Activated CD4-positive, alpha-beta T cell treated with anti-CD3 and anti-CD28 coated beads, Interleukin-2, amount 50 U/mL, for 48 hours (primary cell): Measurements from ENCODE around the gene TIMM10.

Source experiments
- DNase-seq, 2 experiments: peaks; one replicate each; pipeline ENCODE4 v3.0.0-alpha.2; 2020

The TIMM10 gene, protein sequence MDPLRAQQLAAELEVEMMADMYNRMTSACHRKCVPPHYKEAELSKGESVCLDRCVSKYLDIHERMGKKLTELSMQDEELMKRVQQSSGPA

DNA sequence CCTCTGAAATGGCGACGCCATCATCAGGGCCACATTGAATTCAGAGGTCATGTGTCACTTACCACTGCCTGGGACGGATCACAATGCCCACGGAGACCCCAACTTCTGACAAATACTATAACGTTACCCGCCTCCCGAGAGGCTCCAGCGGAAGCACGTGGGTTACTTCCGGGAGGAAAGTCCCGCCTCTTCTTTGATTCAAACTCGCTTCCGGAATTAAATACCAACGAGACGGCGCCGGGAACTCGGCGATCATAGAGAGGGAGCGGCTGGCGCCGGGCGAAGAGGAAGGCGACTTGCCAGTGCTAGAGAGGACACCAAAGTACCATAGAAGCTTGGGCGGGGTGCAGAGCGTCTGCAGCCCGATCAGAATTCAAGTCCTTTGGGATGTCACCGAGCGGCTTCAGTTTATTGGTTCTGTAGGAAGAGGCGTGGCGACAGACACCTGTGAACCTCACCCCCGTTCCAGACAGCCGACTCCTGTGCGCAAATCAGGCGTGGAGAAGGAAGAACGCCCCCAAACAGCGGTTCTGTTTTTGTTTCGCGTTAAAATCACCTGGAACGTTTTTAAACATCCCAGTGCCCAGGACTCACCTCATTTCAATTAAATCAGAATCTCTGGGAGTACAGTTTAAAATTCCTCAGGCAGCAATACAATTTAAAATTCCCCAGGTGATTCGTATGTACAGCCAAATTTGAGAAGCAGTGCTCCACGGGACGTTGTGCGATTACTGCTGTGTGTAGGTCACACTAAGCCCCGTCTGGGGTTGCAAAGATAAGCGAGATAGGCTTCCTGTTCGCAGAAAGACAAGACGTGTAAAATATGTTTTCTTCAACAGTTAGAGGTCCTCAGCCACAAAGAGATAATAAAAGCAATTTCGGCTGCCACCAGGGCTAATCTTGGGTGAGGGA, at the start of gene TIMM10:
TIMM10 (minus strand) TSS at position 159 of the 912 bp plus-strand sequence. CDS start 565 bp downstream, outside the sequence.
- peak; percentile 91 to 94 for DNase-seq

DNA sequence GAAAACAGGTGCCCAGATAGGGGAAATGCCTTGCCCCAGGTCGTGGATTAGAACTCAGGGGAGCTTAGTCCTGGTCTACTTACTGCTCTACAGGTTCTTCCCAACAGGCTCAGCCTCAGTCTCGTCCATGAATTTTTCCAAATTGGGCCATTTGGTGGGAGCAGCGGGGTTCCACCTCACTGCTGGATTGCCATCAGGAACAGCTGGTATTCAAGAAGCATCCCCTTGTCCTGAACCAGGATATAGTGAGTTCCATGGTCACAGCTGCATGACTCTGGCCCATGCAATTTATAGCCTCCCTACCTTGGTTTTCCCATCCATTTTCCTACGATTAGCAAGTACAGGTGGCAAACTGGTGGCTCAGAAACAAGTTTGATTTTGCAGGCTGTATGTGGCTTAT, 43.5 kb upstream of the TIMM10 start:
- DNase-seq: no peak

DNA sequence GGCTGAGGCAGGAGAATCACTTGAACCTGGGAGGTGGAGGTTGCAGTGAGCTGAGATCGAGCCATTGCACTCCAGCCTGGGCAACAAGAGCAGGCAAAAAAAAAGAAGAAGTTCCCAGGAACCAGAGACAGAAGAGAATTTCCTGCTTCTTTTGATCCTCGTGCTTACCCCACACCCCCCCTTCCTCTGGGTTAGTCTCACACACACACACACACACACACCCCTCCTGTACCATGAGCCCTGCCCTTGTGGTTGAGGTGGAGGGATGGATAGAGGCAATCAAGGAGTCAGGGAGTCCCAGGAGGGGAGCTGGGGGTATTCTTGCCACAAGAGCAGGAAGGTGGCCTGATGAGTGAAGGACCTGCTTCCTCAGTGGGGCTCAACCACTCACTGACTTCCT, 41.1 kb upstream of the TIMM10 start:
- DNase-seq: no peak

DNA sequence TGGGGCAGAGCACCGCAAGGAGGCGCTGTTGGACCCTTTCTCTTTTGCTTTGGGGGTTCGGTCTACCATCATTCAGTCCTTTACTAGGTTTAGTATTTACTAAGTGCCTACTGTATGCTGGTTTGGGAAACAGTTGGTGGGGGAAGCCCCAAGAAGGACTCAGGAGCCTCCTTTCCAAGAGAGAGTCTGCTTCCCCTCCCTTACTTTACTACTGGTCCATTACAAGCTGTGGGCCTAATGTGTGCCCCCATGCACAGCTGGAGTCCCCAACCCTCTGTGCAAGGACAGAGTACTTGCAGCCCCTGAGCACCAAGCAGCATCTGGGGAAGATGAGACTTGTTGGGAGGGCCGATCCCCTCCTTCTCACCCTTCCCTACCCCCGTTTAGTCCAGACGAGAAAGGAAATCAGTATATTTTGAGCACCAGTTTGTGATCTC, 37.8 kb upstream of the TIMM10 start:
- peak in 1 of 2 experiments; percentile 95 for DNase-seq

DNA sequence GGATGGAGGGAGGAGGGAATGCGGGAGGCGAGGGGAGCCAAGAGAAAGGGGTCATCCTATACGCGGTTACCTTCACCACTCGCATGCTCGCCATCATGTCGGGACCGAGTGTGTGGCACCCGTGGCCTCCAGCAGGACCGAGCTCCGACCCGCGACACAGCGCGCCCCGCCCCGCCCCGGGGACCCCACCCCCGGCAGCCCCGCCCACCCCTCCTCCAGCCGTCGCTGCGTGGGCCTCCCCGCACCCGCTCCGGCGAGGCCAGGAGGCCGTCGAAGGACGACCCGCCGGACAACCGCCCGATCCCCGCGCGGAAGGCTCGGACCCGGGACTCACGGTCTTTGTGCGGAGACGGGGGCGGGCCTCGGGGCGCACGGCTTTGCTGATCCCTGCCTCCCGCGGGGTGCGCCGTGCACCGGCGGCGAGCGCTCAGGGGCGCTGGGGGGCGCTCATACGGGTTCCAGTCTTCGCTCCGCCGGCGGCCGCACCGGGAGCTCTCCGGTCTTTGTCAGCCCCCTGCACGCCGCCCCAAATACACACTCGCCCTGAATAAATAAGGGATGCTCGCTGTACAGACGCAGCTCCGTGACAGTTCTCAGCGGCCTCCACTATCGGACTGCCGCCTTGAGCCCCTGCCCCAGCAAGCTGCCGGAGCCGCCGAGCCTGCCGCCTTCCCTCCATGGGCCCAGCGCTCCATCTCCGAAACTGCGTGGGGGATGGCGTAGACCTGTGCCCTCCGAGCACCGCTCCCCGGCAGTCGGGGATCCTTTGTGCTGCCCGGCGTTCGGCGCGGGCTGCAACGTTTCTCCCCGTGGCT, 37.2 kb upstream of the TIMM10 start, which contains the start of gene UBE2L6:
UBE2L6 (minus strand) TSS at position 158 of the 815 bp plus-strand sequence; CDS start at position 97, 61 bp downstream.
- DNase-seq: peak; percentile 68 to 95

DNA sequence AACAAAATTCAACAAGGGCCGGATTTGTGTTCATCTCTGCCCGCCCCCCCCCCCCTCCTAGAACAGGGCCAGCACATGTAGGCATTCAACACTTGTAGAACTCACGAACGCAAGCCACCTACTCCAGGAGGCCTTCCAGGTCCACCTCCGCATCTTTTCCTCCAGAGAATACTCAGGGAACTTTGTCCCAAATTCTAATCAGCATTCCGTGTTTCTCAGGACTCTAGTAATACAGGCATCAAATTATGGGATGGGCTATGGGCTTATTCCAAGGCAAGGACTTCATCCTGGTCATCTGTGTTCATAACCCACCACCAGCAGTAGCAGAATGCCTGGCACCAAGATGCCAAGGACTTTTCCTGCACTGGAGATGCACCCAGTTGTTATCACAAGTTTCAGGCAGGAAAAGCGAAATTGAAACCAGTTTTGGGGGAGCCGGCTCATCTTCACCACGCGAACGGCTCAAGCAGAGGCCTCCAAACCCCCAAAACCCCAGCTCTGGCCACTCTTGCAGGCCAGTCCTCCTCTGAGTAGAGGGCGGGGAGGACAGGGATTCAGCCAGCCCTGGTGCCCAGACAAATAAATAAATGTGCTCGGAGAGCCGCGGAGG, 36.5 kb upstream of the TIMM10 start:
- peak; percentile 7 to 23 for DNase-seq

DNA sequence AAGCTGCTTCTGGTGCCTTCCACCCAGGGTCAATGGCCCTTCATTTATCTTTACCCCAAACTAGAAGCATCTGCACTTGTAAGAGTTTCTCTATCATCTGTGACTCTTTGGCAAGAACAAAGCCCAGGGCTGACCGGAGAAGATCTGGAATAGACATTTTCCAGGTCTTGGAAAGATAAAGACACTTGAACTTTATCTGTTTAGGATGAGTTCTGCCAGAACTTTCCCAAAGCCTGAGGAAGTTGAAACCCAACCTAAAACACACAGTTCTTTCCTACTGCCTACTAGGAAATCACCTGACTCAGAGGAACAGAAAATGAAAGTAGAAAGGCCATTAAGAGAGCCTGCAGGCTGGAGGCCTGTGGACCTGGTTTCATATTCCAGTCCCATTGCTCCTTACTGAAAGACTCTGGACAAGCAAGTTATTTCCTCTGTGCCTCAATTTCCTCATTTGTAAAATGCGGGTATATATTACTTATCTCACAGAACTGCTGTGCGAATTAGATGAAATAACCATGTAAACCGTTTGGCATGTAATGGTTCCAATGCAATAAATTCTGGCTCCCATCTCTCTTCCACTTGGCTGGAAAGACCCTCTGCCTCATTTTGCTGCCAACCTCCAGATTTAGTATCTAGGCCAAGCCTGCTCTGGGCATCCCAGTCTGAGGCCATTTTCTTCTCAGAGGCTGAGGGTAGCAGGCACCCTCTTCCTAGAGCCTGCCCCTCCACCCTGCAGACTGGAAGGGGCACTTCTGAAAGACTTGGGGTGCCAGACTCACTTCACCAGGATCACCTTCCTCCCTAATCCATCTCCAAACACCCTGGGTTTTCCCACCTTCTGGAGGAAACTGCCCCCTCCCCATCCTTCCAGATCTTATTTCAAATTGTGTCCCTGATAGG, 35.7 kb upstream of the TIMM10 start:
- peak; percentile 16 to 24 for DNase-seq

DNA sequence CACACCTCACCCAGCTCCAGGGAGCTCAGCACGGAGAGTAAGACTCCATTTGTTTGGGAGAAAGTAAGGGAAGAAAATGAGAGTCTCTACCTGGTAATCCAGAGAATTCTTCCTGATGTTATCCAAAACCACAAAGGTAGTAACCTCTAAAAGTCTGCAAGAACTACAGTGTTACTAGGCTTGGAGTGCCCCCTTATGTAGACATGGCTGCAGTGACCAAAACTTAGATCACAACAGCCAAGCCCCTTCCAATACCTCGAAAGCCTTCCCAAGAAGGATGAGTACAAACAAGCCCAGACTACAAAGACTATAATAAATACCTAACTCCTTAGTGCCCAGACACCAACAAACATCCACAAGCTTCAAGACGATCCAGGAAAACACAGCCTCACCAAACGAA, 32.0 kb upstream of the TIMM10 start:
- no peak for DNase-seq

DNA sequence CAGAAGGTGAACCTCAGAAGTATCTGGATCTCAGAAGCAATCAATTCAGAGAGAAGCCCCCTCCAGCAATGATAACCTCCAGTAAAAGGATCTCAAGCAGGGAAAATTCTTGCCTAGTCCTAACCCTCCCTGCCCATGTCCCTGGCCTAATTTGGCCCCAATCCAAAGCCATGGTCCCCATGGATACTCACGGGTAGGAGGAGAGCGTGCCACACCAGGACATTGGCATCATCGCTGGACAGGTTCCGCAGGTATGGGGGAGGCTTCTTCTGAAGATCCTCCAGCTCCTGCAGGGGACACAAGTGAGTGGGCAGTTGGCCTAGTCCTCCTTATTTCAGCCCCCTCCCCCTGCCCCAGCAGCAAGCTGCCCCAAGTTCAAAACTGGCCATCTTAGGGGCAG, 29.6 kb upstream of the TIMM10 start:
- no peak for DNase-seq

DNA sequence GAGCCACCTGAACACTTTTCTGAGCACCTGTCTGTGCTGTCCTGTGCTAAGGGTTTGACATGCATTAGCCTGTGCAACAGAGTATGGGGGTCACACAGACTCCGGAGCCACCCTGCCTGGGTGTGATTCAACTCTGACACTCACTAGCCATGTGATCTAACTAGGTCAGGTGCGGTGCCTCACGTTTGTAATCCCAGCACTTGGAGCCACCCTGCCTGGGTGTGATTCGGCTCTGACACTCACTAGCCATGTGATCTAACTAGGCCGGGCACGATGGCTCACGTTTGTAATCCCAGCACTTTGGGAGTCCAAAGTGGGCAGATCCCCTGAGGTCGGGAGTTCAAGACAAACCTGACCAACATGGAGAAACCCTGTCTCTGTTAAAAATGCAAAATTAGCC, 25.5 kb upstream of the TIMM10 start:
- no peak for DNase-seq

DNA sequence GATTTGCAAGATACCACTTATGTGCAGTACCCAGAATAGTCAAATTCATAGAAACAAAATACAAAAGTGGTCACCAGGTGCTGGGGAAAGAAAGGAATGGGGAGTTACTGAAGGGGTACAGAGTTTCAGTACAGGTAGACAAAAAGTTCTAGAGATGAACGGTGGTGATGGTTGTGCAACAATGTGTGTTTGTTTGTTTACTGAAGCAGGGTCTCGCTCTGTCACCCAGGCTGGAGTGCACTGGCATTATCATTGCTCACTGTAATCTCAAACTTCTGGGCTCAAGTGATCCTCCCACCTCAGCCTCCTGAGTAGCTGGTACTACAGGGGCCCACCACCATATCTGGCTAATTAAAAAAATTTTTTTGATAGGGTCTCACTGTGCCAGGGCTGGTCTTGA, 24.8 kb upstream of the TIMM10 start:
- no peak for DNase-seq

DNA sequence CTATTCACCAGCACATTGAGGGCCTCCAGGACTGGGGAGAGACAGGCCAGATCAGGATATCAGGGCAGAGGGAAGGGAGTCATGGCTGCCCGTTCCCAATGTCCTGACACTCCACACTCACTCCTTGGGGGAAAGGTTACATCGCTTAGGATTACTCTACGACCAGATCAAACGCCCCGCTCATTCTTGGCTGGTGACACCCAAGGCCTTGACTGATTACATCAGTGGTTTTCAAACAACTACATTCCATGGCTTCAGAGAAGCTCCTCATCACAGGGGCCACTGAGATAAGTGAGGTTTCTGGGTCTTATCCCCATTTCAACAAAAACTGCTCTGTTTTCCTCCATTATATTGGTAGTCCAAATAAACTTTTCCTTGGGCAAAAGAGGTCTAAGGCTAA, 21.9 kb upstream of the TIMM10 start:
- DNase-seq: no peak

DNA sequence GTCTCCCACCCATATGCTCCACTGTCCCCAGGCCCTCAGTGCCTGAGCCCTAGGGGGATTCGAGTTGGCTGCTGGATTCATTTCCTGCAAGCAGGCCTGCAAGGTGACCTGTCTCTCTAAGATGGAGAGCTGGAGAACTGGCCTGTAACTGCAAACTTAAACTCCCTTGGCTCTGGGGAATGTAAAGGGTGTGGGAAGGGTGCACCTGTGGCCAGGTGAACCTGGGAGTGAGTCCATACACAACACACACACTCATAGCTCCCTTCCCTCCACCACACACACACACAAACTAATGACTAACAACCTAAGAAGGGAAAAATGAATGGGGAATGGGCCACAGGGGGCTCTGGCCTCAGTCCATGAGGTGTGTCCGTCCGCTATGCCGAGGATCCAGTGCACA, 21.4 kb upstream of the TIMM10 start:
- no peak for DNase-seq

DNA sequence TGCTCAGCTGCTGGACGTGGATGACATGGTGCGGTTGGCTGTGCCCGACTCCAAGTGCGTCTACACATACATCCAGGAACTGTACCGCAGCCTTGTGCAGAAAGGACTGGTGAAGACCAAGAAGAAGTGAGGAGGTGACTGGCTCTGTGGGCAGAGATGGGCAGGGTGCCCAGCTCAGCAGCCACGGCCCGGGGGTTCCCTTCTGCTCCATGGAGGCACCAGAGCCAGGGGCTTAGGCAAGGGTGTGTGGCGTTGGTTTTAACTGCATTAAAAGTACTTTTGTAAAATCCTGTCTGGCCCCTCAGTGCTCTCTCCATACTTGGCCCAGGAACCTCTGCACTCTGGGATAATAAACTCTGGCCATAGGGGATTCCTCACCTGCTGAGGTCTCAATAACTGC, 19.4 kb upstream of the TIMM10 start:
- DNase-seq: no peak

DNA sequence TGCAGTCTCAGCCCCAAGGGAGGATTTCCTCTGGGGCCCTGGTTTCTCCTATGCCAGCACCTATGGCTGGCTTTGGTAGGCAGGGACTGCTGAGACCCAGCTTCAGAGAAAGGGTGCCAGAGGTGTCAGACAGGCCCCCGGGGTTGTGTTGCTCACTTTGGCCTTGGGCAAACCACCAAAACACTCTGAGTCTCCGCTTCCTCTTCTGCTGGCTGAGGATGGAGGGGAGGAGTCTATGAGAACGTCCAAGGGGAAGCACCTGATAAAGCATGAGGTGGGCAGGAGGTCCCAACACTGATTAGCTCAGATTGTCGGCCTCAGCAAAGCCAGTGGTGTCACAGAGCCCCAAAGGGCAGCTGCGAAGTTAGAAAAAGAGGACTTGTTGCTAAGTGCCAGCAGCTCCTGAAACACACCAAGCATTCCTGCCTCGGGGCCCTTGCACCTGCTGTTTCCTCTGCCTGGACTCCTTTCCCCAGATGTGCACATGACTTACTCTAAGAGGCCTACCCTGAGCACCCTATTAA, 17.4 kb upstream of the TIMM10 start:
- no peak for DNase-seq

DNA sequence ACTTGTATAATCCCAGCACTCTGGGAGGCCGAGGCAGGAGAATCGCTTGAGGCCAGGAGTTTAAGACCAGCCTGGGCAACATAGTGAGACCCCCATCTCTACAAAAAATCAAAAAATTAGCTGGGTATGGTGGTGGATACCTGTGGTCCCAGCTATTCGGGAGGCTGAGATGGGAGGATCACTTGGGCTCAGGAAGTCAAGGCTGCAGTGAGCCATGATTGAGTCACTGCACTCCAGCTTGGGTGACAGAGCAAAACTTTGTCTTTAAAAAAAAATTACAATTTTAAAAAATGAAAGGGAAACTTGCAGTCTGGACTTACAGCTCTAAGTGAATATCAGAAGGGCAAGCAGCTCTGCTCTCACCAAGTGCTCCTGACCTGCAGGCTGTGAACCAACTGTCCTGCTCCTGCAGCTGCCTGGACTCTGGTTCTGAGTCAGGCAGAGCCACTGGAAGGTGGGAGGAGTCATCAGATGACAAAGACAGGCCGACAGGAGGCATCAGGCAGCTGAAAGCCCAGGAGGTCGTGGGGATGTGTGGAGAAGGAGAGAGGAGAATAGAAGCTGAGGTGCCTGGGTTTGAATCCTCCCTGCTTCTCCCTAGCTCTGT, 16.4 kb upstream of the TIMM10 start:
- DNase-seq: no peak

DNA sequence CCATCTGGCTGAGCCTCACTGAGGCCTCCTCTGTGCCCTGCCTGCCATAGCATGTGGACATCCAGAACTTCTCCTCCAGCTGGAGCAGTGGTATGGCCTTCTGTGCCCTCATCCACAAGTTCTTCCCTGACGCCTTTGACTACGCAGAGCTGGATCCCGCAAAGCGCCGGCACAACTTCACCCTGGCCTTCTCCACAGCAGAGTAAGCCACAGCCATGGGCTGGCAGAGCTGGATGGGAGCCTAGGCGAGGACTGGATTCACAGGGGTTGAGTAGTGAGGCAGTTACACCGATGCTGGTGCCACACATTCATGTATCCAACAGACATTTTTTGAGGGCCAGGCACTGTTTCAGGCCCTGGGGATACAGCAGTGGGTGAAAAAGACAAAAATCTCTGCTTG, 15.9 kb upstream of the TIMM10 start:
- DNase-seq: no peak

DNA sequence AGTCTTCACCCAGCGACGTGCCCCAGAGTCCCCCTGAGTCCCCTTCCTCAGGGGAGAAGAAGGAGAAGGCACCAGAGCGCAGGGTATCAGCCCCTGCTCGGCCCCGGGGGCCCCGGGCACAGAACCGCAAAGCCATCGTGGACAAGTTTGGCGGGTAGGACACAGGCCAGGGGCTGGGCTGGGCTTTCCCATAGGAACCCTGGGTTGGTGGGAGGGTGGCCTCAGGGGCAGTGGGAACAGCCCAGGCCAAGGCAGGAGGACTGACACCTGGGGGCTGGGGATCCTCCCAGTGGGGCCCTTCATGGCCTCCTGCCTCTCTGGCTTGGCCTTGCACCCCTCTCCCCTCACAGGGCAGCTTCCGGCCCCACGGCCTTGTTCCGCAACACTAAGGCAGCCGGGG, 15.3 kb upstream of the TIMM10 start:
- DNase-seq: no peak

DNA sequence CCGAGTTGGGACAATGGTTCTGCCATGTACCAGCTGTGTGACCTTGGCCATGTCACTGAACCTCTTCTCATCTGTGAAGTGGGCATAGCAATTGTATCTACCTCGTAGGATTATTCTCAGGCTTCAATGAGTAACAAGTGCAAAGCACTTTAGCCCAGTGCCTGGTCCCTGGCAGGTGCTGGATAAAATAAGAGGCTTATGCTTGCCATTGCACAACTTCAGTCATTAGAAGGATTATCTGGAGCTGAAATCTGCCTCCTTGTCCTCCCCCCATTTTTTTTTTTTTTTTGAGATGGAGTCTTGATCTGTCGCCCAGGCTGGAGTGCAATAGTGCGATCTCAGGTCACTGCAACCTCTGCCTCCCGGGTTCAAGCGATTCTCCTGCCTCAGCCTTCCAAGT, 14.0 kb upstream of the TIMM10 start:
- DNase-seq: no peak

DNA sequence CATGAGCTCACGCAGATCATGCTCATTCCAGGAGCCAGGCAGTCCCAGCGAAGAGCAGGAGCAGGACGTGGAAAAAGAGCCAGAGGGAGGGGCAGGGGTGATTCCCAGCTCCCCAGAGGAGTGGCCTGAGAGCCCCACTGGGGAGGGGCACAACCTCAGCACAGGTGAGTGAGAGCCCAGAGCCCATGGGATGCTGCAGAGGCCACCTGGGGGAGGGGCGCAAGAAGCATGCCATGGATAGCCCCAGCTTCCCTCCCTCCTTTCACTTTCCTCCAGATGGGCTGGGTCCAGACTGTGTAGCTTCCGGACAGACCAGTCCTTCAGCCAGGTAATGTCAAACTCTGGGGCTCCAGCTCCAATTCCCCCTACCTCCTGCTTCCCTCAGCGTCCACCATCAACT, 13.0 kb upstream of the TIMM10 start:
- DNase-seq: no peak

DNA sequence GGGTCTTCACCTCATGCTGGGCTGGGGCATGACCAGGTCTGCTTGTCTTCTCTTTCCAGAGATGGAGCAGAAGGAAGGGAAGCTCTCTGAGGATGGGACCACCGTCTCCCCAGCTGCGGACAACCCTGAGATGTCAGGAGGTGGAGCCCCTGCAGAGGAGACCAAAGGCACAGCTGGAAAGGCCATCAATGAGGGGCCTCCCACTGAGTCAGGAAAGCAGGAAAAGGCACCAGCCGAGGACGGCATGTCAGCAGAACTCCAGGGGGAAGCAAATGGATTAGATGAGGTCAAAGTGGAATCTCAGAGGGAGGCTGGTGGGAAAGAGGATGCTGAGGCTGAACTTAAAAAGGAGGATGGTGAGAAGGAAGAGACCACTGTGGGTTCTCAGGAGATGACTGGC, 12.0 kb upstream of the TIMM10 start:
- no peak for DNase-seq
